Neural progenitor cell (in vitro differentiated cells): ENCODE data around the gene ACP7. TPM values are rescaled to one million over a fixed set of nuclear protein-coding genes. Genes with fewer than 3 reads are reported as not detected.

Experiments used
- DNase-seq: peaks from one replicate; pipeline ENCODE4 v3.0.0-alpha.2; 2016; ENCODE audit warnings: low spot score
- H2AFZ ChIP-seq: fragments of 200-600 bp; sonication (generic); replicated peaks from 2 replicates; pipeline ENCODE4 v1.6.1; 2016; ENCODE audit warnings: antibody characterized with exemption
- H3F3A ChIP-seq: fragments of 200-600 bp; sonication (generic); 2 replicates; pipeline ENCODE4 v1.6.1; 2016; ENCODE audit warnings: antibody characterized with exemption, low read depth
- H3K27ac ChIP-seq: fragments of 200-600 bp; sonication (generic); 2 replicates; pipeline ENCODE4 v1.5.1; 2016; ENCODE audit warnings: mild to moderate bottlenecking
- H3K27me3 ChIP-seq: fragments of 200-600 bp; sonication (generic); 2 replicates; pipeline ENCODE4 v1.6.1; 2016; ENCODE audit warnings: mild to moderate bottlenecking, moderate library complexity
- H3K36me3 ChIP-seq: fragments of 200-600 bp; sonication (generic); 2 replicates; pipeline ENCODE4 v1.5.1; 2016
- H3K4me1 ChIP-seq: fragments of 200-600 bp; sonication (generic); 2 replicates; pipeline ENCODE4 v1.6.1; 2016; ENCODE audit warnings: mixed run types
- H3K4me2 ChIP-seq: fragments of 200-600 bp; sonication (generic); 2 replicates; pipeline ENCODE4 v1.6.1; 2016
- H3K4me3 ChIP-seq: fragments of 200-600 bp; sonication (generic); 2 replicates; pipeline ENCODE4 v1.5.1; 2016
- H3K79me2 ChIP-seq: fragments of 200-600 bp; sonication (generic); 2 replicates; pipeline ENCODE4 v1.6.1; 2016; ENCODE audit warnings: low read depth
- H3K9ac ChIP-seq: fragments of 200-600 bp; sonication (generic); 2 replicates; pipeline ENCODE4 v1.6.1; 2016
- H3K9me3 ChIP-seq: fragments of 200-600 bp; sonication (generic); 2 replicates; pipeline ENCODE4 v1.5.1; 2016; ENCODE audit warnings: low read depth
- H4K20me1 ChIP-seq: fragments of 200-600 bp; sonication (generic); 2 replicates; pipeline ENCODE4 v1.6.1; 2016; ENCODE audit warnings: low read depth
- H3K27ac Mint-ChIP-seq: 3 replicates; pipeline ENCODE4 v1.8.0; 2021; ENCODE audit warnings: mixed read lengths
- H3K27me3 Mint-ChIP-seq: 2 replicates; pipeline ENCODE4 v1.8.0; 2022; ENCODE audit warnings: low read depth, mild to moderate bottlenecking, inconsistent platforms, moderate library complexity, mixed read lengths; ENCODE audit not compliant: insufficient read depth
- H3K36me3 Mint-ChIP-seq: 3 replicates; pipeline ENCODE4 v1.8.0; 2021; ENCODE audit warnings: mixed read lengths
- H3K4me1 Mint-ChIP-seq: 3 replicates; pipeline ENCODE4 v1.8.0; 2021; ENCODE audit warnings: mixed read lengths
- H3K4me3 Mint-ChIP-seq: 3 replicates; pipeline ENCODE4 v1.8.0; 2021; ENCODE audit warnings: mild to moderate bottlenecking, moderate library complexity, mixed read lengths
- H3K9me3 Mint-ChIP-seq: 3 replicates; pipeline ENCODE4 v1.8.0; 2020; ENCODE audit warnings: mixed read lengths
- CTCF ChIP-seq: fragments of 200-600 bp; sonication (generic); IDR thresholded peaks from 2 replicates; pipeline ENCODE4 v1.5.1; 2017; ENCODE audit warnings: antibody characterized with exemption, mild to moderate bottlenecking
- EZH2 ChIP-seq: fragments of 200-600 bp; sonication (generic); IDR thresholded peaks from 2 replicates; pipeline ENCODE4 v1.6.1; 2017; ENCODE audit warnings: antibody characterized with exemption, mild to moderate bottlenecking, moderate library complexity
- EZH2phosphoT487 ChIP-seq: fragments of 200-600 bp; sonication (generic); IDR thresholded peaks from 2 replicates; pipeline ENCODE4 v1.6.1; 2017; ENCODE audit warnings: antibody characterized with exemption
- total RNA-seq: library from RNA; depleted of rRNA; stranded (reverse); fragments of >200 nt; gene quantifications from 2 replicates; pipeline ENCODE4 v1.2.3, GENCODE V29; 2015; ENCODE audit warnings: low replicate concordance

Gene ACP7
- total RNA-seq, 1 donor from 2014 or later = not detected

GRCh38 chr19:39155741-39156140 is 71.6 kb downstream of the ACP7 start:
- Histone ChIP-seq H3K27me3 (no peaks in the 10 kb centered on the region), H2AFZ (no peak overlapping the region), H3K79me2 (peaks cover 76% of the 10 kb centered on the region), H3K4me1 (peaks cover 11% of the 10 kb centered on the region), H3F3A (no peaks in the 10 kb centered on the region), H3K9me3 (no peaks in the 10 kb centered on the region), H3K27ac (no peak overlapping the region), H3K4me3 (no peak overlapping the region), H3K4me2 (no peak overlapping the region), H3K36me3 (no peaks in the 10 kb centered on the region), H3K9ac (no peak overlapping the region), H4K20me1 (peaks cover 93% of the 10 kb centered on the region)
- Mint-ChIP-seq H3K27me3 (no peaks in the 10 kb centered on the region), H3K36me3 (peaks cover 5% of the 10 kb centered on the region), H3K27ac (peak overlapping the region; percentile 68), H3K4me3 (no peak overlapping the region), H3K9me3 (no peaks in the 10 kb centered on the region), H3K4me1 (peaks cover 23% of the 10 kb centered on the region)
- DNase-seq = no peak
- TF ChIP-seq EZH2phosphoT487 (no peak), EZH2 (no peak), CTCF (no peak)

- peak overlapping the region; percentile 93 for H3K27ac Mint-ChIP-seq
- Histone ChIP-seq H3K9me3 (no peaks in the 10 kb centered on the region), H2AFZ (no peak overlapping the region), H3K27me3 (no peaks in the 10 kb centered on the region), H3K4me1 (peaks cover 11% of the 10 kb centered on the region), H3K9ac (no peak overlapping the region), H3K79me2 (peaks cover 68% of the 10 kb centered on the region), H3K4me2 (no peak overlapping the region), H3K27ac (no peak overlapping the region), H3K36me3 (no peaks in the 10 kb centered on the region), H3K4me3 (no peak overlapping the region), H3F3A (no peaks in the 10 kb centered on the region), H4K20me1 (peaks cover 90% of the 10 kb centered on the region)
- peaks cover 20% of the 10 kb centered on the region for H3K4me1 Mint-ChIP-seq
- H3K27me3 Mint-ChIP-seq = no peaks in the 10 kb centered on the region
- H3K4me3 Mint-ChIP-seq = peak overlapping the region; percentile 48
- DNase-seq = no peak
- H3K36me3 Mint-ChIP-seq = peaks cover 5% of the 10 kb centered on the region
- H3K9me3 Mint-ChIP-seq = no peaks in the 10 kb centered on the region
- TF ChIP-seq EZH2 (no peak), CTCF (no peak), EZH2phosphoT487 (no peak)
These were observed 72.4 kb downstream of the ACP7 start for GRCh38 chr19:39156326-39157230.

GRCh38 chr19:39157275-39157996 is 73.3 kb downstream of the ACP7 start:
- no peak for DNase-seq
- H3K27ac ChIP-seq = no peak overlapping the region
- no peaks in the 10 kb centered on the region for H3K9me3 ChIP-seq
- no peaks in the 10 kb centered on the region for H3K27me3 Mint-ChIP-seq
- no peaks in the 10 kb centered on the region for H3K9me3 Mint-ChIP-seq
- no peaks in the 10 kb centered on the region for H3K27me3 ChIP-seq
- no peak overlapping the region for H2AFZ ChIP-seq
- peak overlapping the region; percentile 48 for H3K4me3 Mint-ChIP-seq
- peaks cover 11% of the 10 kb centered on the region for H3K4me1 ChIP-seq
- H3K36me3 ChIP-seq = no peaks in the 10 kb centered on the region
- H3K27ac Mint-ChIP-seq = peak overlapping the region; percentile 93
- H3K4me2 ChIP-seq = no peak overlapping the region
- H3K4me3 ChIP-seq = no peak overlapping the region
- peaks cover 5% of the 10 kb centered on the region for H3K36me3 Mint-ChIP-seq
- H3K4me1 Mint-ChIP-seq = peaks cover 21% of the 10 kb centered on the region
- no peaks in the 10 kb centered on the region for H3F3A ChIP-seq
- no peak for TF ChIP-seq CTCF
- no peak for TF ChIP-seq EZH2
- no peak for TF ChIP-seq EZH2phosphoT487
- no peak overlapping the region for H3K9ac ChIP-seq
- H4K20me1 ChIP-seq = peaks cover 92% of the 10 kb centered on the region
- peaks cover 65% of the 10 kb centered on the region for H3K79me2 ChIP-seq
